ENCODE data around the gene MTCL1. TPM values are rescaled to one million over a fixed set of nuclear protein-coding genes. Genes with fewer than 3 reads are reported as not detected.

MTCL1 gene
- polyA plus RNA-seq, 3 donors: 15.2 to 37.5 (median 29.8) TPM

DNA sequence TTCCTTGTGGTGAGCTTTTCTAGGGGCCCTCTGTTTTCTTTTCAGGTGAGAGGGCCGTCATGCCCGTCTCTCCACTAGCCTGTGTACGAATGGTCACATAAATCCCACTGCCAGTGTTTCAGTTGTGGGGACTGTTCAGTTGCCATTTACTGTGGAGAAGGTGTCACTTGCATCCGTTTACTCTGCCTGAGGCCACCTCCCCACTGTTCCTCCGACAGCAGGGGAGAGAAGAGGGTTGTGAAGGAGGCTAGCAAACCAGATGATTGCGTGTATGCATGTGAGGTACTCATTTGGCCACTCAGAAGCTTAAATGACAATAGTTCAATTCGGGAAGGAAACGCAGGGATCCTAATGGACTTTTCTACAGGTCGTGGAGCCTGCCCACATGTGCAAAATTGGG is 3.3 kb downstream of the MTCL1 start:
- DNase-seq: no peak

- no peak for DNase-seq
Observed at GRCh38 chr18:8709248-8710059, 4.1 kb downstream of the MTCL1 start.

GRCh38 chr18:8711736-8712135 is 6.4 kb downstream of the MTCL1 start:
- DNase-seq: no peak

- no peak for DNase-seq
Observed at GRCh38 chr18:8713691-8714090, 8.3 kb downstream of the MTCL1 start.

GRCh38 chr18:8715599-8715998 is 10.2 kb downstream of the MTCL1 start:
- DNase-seq: no peak

DNA sequence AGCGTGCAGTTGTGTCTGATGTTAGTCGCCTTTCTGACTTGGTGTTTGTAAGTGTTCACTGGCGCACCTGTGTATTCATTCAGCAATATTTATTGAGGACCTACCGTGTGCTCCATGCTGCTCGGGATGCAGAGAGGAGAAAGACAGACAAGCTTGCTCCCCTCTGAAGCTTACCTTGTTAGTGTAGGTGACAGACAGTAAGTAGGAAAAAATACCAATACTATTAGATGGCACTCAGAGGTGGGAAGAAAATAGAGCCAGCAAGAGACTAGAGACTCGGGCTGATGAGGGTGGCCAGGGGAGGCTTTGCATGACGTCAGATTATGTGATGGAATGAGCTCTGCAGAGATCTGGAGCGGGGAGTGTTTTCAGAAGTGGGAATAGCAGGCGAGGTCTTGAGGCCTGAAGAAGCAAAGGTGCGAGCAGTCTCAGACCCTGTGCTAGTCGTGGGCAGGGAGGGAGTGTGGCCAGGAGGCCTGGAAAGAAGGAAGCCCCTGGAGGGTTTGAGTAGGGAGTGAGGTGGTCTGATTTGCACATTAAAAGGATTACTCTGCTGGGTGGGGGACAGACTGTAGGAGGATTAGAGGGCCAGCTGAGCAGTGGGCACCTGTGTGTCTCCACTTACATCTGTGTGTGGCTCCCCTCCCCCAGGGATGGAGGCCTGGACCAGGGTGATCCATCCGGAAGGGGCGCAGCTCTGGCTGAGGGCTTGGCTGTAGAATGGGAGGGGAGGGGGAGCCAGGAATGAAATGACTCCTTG is 11.8 kb downstream of the MTCL1 start:
- DNase-seq: no peak

DNA sequence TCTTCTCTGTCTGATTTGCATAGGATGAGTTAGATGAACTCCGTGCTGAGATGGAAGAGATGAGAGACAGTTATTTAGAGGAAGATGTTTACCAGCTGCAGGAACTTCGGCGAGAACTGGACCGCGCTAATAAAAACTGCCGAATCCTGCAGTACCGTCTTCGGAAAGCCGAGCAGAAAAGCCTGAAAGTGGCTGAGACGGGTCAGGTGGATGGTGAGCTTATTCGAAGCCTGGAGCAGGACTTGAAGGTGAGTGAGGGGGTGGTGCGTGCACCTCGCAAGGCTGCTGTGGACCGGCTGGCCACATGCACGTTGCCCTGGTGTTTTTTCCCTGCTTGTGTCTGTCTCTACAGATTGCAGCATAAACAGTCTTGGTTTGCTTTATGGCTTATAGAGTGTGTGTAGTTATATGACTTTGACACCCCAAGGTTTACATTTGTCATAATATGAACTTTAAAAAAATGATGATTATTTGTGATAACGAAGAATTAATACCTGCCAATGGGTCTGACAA is 13.1 kb downstream of the MTCL1 start:
- DNase-seq: no peak

DNA sequence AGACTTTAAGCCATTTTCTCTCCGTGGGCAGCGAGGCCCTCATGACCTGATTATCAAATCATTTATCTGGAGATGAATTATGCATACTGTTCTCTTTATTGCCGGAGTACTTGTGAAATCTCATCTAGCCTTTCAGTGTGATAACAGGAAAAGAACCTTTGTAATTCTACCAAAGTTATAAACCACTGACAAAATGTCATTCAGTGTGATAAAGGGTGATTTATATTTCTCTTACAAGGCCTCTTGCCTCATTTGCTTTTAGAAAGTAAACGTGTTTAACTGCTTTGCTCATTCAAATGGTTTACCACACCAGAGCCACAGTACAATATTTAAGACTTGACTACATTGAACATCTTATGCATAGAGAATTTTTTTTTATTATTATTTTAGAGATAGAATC is 13.8 kb downstream of the MTCL1 start:
- no peak for DNase-seq

DNA sequence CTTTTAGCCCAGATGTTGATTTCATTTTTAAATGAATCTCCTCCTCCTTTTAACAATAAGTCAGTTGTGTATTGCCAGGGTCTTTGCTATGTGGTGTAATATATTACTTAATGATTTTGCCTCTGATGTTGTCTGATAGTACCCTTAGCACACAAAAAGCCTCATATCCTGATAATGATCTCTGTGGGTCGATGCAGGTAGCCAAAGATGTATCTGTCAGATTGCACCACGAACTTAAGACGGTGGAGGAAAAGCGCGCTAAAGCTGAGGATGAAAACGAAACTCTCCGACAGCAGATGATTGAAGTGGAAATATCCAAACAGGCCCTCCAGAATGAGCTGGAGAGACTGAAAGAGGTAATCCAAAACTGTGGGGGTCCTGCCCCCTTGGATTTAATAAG is 14.8 kb downstream of the MTCL1 start:
- no peak for DNase-seq

DNA sequence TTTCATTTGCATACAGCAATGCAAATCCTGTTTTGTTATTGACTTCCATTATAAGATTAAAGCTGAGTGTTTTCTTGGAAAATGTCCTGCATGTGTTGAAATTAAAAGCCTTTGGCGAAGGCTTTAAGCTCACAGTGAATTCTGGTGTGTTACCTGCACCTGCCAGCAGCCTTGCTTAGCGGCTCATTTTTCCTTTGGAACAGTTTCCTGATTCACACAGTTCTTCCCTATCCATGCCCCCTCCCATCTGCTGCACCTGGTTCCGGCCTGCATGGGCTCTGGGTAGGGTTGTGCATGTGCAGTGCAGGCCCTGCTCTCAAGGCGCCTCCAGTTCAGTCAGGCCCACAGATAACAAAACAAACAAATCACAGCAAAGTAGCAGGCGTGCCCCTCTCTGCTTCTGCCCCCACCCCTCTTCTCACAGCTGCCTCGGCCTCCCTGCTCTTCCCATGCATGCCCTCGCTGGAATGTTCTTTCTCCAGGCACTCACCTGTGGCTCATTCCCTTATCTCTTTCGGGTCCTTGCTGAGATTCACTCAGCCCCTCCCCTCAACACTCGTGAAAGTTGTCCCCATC is 15.8 kb downstream of the MTCL1 start:
- no peak for DNase-seq

DNA sequence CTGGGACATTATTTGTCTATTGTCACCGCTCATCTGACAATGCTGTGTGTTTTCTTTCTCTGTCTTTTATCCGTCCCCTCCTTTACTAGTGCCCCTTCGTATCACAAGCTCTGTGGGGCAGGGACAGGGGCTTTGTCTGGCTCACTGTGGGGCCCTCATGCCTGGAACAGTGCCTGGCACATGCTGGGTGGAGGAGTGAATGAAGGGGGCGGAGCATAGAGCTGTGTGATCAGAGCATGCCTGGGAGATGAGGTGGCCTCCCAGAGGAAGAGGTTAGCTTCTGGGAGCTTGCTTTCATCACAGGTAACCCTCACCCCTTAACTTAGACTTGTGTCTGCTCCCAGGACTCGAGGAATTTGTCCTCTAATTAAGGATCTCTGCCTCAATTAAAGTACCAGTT is 16.4 kb downstream of the MTCL1 start:
- DNase-seq: no peak

DNA sequence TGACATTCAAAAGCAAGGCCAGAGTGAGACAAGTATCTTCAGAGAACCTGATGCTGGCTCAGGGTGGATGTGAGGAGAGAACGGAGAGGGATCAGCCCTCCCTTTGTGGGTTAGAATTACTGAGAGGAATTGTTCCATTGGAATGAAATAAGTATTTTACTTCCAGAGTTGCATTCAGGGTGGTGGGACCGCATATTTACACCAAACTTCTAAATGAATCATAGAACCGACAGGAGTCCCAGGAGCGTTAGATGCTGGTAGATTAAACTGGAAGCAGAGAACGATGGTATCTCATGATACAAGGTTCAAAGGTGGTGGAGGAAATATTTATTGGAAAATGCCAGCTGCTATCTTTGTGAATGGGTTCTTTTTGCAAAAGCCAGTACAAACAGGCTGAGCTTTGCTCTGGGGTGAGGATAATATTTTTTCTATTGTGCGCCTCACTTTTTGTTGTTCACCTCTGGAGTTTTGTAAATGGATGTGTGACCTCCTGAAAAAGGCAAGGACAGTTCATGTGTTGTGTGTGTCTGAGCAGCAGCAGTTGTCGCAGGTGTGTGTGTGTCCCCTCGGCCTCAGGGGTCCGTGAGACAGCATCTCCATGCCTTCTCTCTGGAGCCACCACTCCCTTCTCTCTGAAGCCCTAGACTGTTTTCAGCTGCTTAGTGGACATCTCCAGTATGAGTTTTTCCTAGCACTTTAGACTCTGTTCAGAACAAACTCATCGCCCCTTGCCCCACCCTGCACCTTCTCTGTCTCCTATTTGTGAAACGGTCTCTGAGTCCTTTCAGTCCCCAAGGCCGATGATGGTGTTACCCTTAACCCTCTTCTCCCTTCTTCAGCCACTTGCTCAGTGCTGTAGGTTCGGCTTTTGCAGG is 17.8 kb downstream of the MTCL1 start:
- DNase-seq: no peak

GRCh38 chr18:8724452-8724851 is 19.1 kb downstream of the MTCL1 start:
- no peak for DNase-seq

DNA sequence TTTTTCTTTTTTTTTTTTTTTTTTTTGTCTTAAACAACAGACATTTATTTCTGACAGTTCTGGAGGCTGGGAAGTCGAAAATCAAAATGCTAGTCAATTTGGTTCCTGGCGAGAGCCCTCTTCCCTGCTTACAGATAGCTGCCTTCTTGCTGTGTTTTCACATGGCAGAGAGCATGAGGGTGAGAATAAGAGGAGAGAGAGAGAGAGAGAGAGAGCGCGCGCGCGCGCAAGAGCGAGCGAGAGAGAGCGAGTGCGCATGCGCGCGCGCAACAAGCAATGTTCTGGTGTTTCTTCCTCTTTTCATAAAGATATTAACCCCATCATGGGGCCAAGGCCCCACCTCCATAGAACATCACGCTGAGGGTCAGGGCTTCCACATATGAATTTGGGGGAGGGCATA is 20.9 kb downstream of the MTCL1 start:
- no peak for DNase-seq

- no peak for DNase-seq
Observed at GRCh38 chr18:8726963-8727705, 21.8 kb downstream of the MTCL1 start.

- DNase-seq: no peak
Observed at GRCh38 chr18:8730080-8730827, 24.9 kb downstream of the MTCL1 start.

DNA sequence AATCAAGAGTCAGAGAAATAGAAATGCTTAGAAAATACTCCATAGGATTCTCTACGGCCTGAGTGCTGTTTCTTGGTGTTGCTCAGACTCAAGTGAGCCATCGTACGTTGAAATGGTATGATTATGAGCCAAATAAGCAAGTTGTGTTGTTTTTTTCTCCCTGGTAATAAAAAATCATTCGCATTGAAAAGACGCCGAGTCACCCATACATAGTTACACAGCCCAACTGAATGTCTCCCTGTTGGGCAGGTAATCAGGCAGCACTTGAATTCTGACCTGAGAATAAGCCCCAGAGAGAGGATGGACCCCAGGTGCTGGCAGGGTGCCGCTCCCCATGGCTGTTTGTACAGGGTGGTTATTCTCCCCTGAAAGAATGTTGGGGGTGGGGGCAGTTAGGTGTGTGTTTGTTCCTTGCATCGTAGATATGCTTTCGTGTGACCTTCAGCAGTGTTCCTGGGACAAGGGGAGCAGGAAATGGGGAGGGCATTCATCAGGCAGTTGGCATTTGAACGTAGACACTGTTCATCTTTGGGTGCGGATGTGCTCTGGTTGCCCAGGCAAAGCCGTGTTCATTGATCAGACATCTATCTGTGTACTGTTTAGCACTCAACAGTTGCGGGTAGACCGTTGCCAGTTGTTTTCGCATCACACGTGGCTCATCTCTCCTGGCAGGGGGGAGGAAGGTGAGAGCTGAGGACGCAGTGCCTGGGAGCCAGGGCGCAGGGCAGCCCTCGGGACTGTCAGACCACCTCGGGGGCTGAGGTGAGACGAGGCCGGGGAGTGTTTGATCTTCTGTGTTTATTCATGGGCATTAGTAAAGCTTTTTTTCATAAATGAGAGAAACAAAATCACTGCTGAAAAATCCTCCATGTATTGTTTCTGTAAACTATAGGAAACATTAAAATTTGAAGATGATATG is 27.3 kb downstream of the MTCL1 start:
- no peak for DNase-seq

GRCh38 chr18:8734496-8734895 is 29.1 kb downstream of the MTCL1 start:
- no peak for DNase-seq

DNA sequence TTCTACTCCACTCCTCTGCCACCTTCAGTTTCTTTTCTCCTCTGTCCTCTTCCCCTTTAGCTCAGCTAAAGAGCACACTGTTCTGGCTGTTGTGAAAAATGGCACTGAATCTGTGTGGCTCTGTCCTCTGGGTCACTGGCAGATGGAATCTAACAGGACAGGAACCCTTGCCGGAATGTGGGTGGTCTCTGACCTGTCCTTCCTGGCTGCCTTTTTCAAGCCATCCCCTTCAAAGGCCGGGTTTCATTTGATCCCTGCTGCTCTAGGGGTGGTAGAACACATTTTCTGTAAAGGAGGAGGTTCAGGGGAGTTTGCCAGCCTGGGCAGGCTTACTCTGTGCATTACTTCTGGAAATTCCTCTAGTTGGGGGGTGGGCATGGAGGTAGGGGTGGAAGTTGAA is 29.9 kb downstream of the MTCL1 start:
- DNase-seq: peak; percentile 26
